Stimulated activated CD4-positive, alpha-beta T cell treated with anti-CD3 and anti-CD28 coated beads, Interleukin-15, amount 100 ng/mL, for 48 hours (primary cell): ENCODE results near the gene OR6T1.

Source experiments
- DNase-seq, 2 donors: peaks; one replicate each; pipeline ENCODE4 v3.0.0-alpha.2; 2020; ENCODE audit warnings: low read depth in 2 of 2

OR6T1 gene, protein sequence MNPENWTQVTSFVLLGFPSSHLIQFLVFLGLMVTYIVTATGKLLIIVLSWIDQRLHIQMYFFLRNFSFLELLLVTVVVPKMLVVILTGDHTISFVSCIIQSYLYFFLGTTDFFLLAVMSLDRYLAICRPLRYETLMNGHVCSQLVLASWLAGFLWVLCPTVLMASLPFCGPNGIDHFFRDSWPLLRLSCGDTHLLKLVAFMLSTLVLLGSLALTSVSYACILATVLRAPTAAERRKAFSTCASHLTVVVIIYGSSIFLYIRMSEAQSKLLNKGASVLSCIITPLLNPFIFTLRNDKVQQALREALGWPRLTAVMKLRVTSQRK

GRCh38 chr11:123943738-123944137, at the start of gene OR6T1:
OR6T1 (minus strand) TSS chr11:123943838; CDS start chr11:123943838, 0 bp downstream.
- no peak for DNase-seq

GRCh38 chr11:123979311-123979710, 35.7 kb upstream of the OR6T1 start:
- DNase-seq = no peak

DNA sequence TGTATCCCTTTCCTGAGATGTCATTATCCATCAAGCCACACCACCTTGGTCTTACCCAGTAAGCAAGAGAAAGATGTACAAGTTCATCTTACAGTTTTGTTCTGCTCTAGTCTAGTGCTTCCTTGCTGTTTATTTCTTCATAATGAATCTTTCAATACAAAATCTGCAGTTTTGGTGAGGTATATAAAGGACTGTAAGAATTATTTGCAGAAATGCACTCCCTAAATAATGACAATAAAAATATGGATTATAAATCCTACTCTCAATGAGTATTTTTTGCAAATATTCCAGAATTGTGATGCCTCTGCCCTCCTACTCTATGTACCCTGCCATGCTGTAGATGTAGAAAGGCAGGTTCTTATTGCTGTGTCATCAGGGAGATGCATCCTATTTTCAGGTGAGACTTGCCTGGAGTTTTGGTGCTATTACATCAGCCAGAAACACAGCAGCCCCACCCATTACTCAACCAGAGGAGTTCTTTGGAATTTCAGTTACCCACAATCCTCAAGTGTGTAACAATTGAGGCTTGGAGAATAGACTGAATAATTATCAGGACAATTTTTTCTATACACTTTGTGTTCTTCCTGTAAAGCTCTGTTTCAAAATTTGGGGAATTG, 34.2 kb upstream of the OR6T1 start, which contains the start of gene OR10S1:
OR10S1 (minus strand) TSS at position 51 of the 617 bp plus-strand sequence. CDS start 117 bp downstream, outside the sequence.
- no peak for DNase-seq

DNA sequence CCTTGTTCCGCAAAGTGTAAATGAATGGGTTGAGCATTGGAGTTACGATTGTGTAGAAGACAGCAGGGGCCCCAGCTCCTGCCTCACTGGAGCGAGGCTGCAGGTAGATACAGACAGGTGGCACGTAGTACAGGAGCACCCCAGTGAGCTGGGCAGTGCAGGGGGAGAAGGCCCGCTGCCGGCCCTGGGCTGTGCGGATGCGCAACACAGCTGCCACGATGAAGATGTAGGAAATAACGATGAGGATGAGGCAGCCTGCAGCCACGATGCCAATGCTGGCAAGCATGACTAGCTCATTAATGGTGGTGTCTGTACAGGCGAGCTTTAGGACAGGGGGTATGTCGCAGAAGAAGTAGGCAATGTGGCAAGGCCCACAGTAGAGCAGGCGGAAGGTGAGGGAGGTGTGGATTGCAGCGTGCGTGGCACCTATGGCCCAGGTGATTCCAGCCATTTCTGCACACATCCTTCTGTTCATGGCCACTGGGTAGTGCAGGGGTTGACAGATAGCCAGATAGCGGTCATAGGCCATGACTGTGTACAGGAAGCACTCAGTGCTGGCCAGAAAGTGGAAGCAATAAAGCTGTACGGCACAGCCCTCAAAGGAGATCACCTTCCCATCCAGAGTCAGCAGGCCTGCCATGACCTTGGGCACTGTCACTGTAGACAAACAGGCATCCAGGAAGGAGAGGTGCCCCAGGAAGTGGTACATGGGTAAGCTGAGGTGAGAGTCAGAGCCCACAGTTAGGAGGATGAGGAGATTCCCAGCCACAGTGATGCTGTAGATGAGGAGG, 33.3 kb upstream of the OR6T1 start:
- no peak for DNase-seq

GRCh38 chr11:123973816-123974215, 30.2 kb upstream of the OR6T1 start:
- no peak for DNase-seq

GRCh38 chr11:123956752-123957151, 13.1 kb upstream of the OR6T1 start:
- no peak for DNase-seq

- DNase-seq = no peak
Observed at GRCh38 chr11:123945132-123945531, 1.5 kb upstream of the OR6T1 start.

DNA sequence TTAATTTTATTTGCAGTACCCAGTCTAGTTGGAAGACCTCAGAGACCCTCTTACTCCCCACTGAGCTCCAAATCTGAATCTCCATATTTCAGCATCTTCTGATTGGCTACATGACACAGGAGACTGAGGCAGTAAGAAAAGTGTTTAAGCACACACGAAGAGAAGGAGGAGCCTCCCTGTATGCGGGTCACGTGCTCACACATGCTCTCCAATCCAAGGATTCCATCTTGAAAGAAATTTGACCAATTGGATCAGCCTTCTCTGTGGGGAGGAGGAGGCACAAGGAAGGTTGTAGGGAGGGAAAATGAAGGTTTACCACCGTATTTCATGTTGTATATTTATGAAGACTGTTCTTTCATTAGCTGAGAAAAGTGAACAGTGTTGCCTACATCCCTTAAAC, 1.2 kb downstream of the OR6T1 start:
- DNase-seq = no peak

DNA sequence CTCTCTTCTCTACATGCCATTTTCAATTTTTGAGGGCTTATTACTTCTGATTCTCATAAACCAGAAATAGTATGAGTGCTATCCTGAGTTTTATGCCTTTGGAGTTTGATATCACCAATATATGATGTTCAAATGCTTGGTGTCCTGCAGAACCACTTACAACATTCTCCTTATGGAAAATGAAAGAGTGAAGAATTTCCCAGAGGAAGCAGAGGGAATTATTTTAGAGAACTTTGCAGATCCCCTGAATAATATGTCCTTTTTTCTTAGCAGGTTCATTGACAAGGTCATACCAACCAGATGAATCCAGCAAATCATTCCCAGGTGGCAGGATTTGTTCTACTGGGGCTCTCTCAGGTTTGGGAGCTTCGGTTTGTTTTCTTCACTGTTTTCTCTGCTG, 4.3 kb downstream of the OR6T1 start, which contains the start of gene OR4D5:
OR4D5 (plus strand) TSS at position 301 of the 400 bp plus-strand sequence; CDS start at position 301, 0 bp downstream.
- no peak for DNase-seq

DNA sequence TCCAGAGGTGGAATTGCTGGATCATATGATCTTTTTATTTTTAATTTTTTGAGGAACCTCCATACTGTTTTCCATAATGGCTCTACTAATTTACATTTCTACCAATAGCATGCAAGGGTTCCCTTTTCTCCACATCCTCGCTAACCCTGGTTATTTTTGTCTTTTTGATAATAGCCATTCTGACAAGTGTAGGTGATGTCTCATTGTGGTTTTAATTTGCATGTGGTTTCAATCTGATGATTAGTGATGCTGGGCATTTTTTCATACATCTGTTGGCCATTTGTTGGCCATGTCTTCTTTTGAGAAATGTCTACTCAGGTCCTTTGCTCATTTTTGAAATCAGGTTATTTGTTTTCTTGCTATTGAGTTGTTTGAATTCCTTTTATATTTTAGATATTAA, 19.6 kb downstream of the OR6T1 start:
- no peak for DNase-seq

DNA sequence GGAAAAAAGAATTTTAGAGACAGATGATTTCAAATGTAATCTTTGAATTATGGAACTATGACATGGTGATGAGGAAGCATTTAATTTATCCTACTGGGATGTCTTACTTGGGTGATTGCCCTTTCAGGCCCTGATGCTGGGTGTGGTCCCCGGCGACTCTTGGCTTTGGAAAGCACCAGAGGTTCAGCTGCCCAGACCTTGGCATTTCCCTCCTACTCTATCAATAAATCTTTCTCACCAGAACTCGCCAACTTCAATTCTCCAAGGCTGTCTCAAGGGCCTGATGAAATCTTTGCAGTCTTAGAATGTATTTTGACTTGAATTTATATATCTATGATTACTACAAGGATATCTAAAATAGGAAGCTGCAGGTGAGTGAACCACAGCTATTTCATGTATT, 22.7 kb downstream of the OR6T1 start:
- no peak for DNase-seq

GRCh38 chr11:123905826-123906225, 37.8 kb downstream of the OR6T1 start:
- DNase-seq = no peak

- no peak for DNase-seq
Observed at GRCh38 chr11:123904932-123905331, 38.7 kb downstream of the OR6T1 start.

- no peak for DNase-seq
Observed at GRCh38 chr11:123903932-123904331, 39.7 kb downstream of the OR6T1 start.

DNA sequence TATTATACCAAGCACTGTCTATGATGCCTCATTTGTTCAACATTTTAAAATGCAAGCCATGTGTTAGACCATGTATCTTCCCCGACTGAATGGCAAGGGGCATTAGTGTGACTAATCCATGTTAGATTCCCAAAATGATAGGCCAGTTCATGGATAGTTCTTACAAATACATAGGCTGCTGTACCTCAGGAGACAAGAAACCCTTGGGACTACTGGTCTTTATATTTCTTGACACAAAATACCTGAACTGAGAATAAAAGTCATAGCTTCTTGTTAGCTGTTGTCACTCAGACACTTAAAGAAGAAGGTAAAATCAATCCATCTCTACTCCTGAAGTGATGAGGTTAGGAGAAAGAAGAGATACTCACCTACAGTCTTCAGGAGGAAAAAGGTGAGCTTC, 41.8 kb downstream of the OR6T1 start, which contains the start of gene OR8D4:
OR8D4 (plus strand) TSS at position 301 of the 400 bp plus-strand sequence. CDS start 4,265 bp downstream, outside the sequence.
- no peak for DNase-seq

- no peak for DNase-seq
Observed at GRCh38 chr11:123899792-123900191, 43.8 kb downstream of the OR6T1 start.
